HepG2 (cell line): Measurements from ENCODE around the gene DCAF15. TPM values are rescaled to one million over a fixed set of nuclear protein-coding genes. Genes with fewer than 3 reads are reported as not detected.

ENCODE experiments used
- ATAC-seq: fragments of 200-7000 bp; cut with Tn5 transposase; 3 replicates; pipeline ENCODE4 v1.9.1; 2020; ENCODE audit warnings: mild to moderate bottlenecking, moderate library complexity
- BruUV-seq: library from RNA; stranded (reverse); fragments of 400-500 nt; replicated peaks from 2 replicates; lab custom pipeline; 2021; lab: Mats Ljungman, UMichigan
- CTCF ChIA-PET: fragments of 300-600 bp; formaldehyde crosslinking; extraction: SDS; loops from one replicate; lab custom pipeline; 2021; ENCODE audit warnings: low total read pairs, inconsistent platforms, low intra/inter-chr PET ratio; lab: Yijun Ruan, JAX
- POLR2A ChIA-PET: fragments of 350-600 bp; sonication (Branson Sonifier 250); formaldehyde crosslinking; loops from one replicate; lab custom pipeline; 2020; ENCODE audit warnings: antibody characterized with exemption, inconsistent platforms; lab: Yijun Ruan, JAX
- DNase-seq: peaks from one replicate; pipeline ENCODE4 v3.0.0-alpha.2; 2015; ENCODE audit warnings: low spot score
- FAIRE-seq: peaks from 3 replicates; lab custom pipeline; 2011; peaks lifted over from hg19 to GRCh38; lab: Jason Lieb, UNC
- H2AFZ ChIP-seq: one replicate; pipeline ENCODE4 v1.6.1; 2011; ENCODE audit warnings: low read length, inconsistent platforms
- H3K27ac ChIP-seq: fragments of 300-600 bp; 3 replicates; pipeline ENCODE4 v1.8.0; 2011; ENCODE audit warnings: mixed run types, mild to moderate bottlenecking, mixed read lengths, low read length, inconsistent platforms; ENCODE audit not compliant: insufficient read depth; ENCODE audit errors: extremely low read length
- H3K27me3 ChIP-seq, 2 experiments: fragments of 200-600 bp in 1 of 2; 2 replicates in 1 of 2; 3 replicates in 1 of 2; pipeline versions ENCODE4 v1.6.0 to v1.8.0; 2011; ENCODE audit warnings: low read length in 2 of 2, mild to moderate bottlenecking in 2 of 2, moderate library complexity in 2 of 2, inconsistent platforms in 1 of 2; ENCODE audit not compliant: insufficient read depth in 2 of 2, control insufficient read depth in 1 of 2
- H3K36me3 ChIP-seq, 2 experiments: fragments of 200-600 bp in 1 of 2; replicated peaks in 1 of 2; 2 replicates in 1 of 2; 3 replicates in 1 of 2; pipeline versions ENCODE4 v1.5.1 to v1.8.0; 2011; ENCODE audit warnings: low read length in 2 of 2, inconsistent platforms in 1 of 2; ENCODE audit not compliant: insufficient read depth in 2 of 2, control insufficient read depth in 1 of 2
- H3K4me1 ChIP-seq: 2 replicates; pipeline ENCODE4 v1.5.1; 2012; ENCODE audit warnings: low read length, inconsistent platforms; ENCODE audit not compliant: insufficient read depth
- H3K4me2 ChIP-seq: 2 replicates; pipeline ENCODE4 v1.6.0; 2011; ENCODE audit warnings: low read depth, low read length, inconsistent platforms
- H3K4me3 ChIP-seq, 3 experiments: fragments of 200-600 bp in 1 of 3; sonication (generic), shearing (Covaris generic) in 1 of 3; replicated peaks in 1 of 3; 2 replicates each; pipeline ENCODE4 v1.5.1; 2011 to 2016; ENCODE audit warnings: low read length in 3 of 3, inconsistent platforms in 2 of 3, low read depth in 2 of 3, mild to moderate bottlenecking in 2 of 3, control low read depth in 1 of 3, mixed read lengths in 1 of 3; ENCODE audit not compliant: insufficient read depth in 1 of 3
- H3K79me2 ChIP-seq: one replicate; pipeline ENCODE4 v1.6.1; 2011; ENCODE audit warnings: low read length, inconsistent platforms; ENCODE audit not compliant: insufficient read depth
- H3K9ac ChIP-seq: 2 replicates; pipeline ENCODE4 v1.6.0; 2011; ENCODE audit warnings: mild to moderate bottlenecking, low read depth, low read length, inconsistent platforms; ENCODE audit not compliant: insufficient read depth
- H3K9me3 ChIP-seq: 2 replicates; pipeline ENCODE4 v1.5.1; 2012; ENCODE audit warnings: mild to moderate bottlenecking, low read length
- H4K20me1 ChIP-seq: 2 replicates; pipeline ENCODE4 v1.6.0; 2011; ENCODE audit warnings: inconsistent platforms, mild to moderate bottlenecking, low read length, moderate library complexity; ENCODE audit not compliant: insufficient read depth
- FOXM1 ChIP-seq: sonication (generic); formaldehyde crosslinking; IDR thresholded peaks from 2 replicates; pipeline ENCODE4 v1.5.0; 2020; ENCODE audit warnings: missing genetic modification reagents
- HDAC2 ChIP-seq: sonication (generic); formaldehyde crosslinking; IDR thresholded peaks from 2 replicates; pipeline ENCODE4 v1.4.0; 2020; ENCODE audit warnings: missing genetic modification reagents
- ZNF280B ChIP-seq: sonication (generic); formaldehyde crosslinking; IDR thresholded peaks from 2 replicates; pipeline ENCODE4 v1.5.0; 2020; ENCODE audit warnings: missing genetic modification reagents, mild to moderate bottlenecking, borderline replicate concordance
- WGBS: methylation state at CpG from one replicate; pipeline ENCODE4 v1.1.6; 2017; ENCODE audit warnings: low lambda C conversion rate; 5-methylcytosine and 5-hydroxymethylcytosine counted together
- in situ Hi-C: cut with HindIII; loops from 2 replicates; pipeline ENCODE4 v1.10.0; 2017; ENCODE audit warnings: low pct_unique_long_range_greater_than_20kb; ENCODE audit not compliant: extremely low pct_ligation_motif_present
- intact Hi-C: fragments of 100-400 bp; cut with micrococcal nuclease; formaldehyde crosslinking; loops from one replicate; pipeline ENCODE4 v1.10.0; 2022; ENCODE audit not compliant: unreplicated experiment
- polyA plus RNA-seq, 8 experiments: library from polyadenylated mRNA; depleted of rRNA in 3 of 8; stranded (reverse) in 7 of 8; unstranded in 1 of 8; fragments of >200 nt; fragmentation: Illumina TruSeq in 4 of 8; extraction: Trizol in 4 of 8; gene quantifications; 2 replicates each; pipeline versions ENCODE4 v1.2.1 to v1.2.3, GENCODE V29; 2011 to 2016; ENCODE audit warnings: low read depth in 4 of 8, missing spikeins in 1 of 8, mixed read lengths in 1 of 8; ENCODE audit not compliant: insufficient read depth in 1 of 8
- total RNA-seq, 5 experiments: library from RNA; depleted of rRNA; stranded (reverse); fragments of >200 nt; fragmentation: Illumina TruSeq; extraction: Trizol; gene quantifications; 2 replicates each; pipeline ENCODE4 v1.2.3, GENCODE V29; 2016; ENCODE audit warnings: low read depth in 1 of 5

DCAF15 gene
- total and polyA plus RNA-seq, 2 of the 13 experiments (the other 11 are each of a cell fraction or from before 2014, with no cell fraction given): 13.6 to 14.0 TPM

GRCh38 chr19:13935765-13936510 lies 16.4 kb upstream of the DCAF15 start:
- Histone ChIP-seq H3K4me3 (no peak overlapping the region), H3K4me1 (peaks cover 7% of the 10 kb centered on the region), H3K36me3 (no peaks in the 10 kb centered on the region; a peak in 1 of 5 replicates), H4K20me1 (no peaks in the 10 kb centered on the region), H3K27ac (no peak overlapping the region), H3K79me2 (no peaks in the 10 kb centered on the region), H3K27me3 (peaks cover 4 to 20% of the 10 kb centered on the region in 2 experiments; a peak in 3 of 5 replicates), H2AFZ (no peak overlapping the region), H3K4me2 (no peak overlapping the region), H3K9ac (no peak overlapping the region), H3K9me3 (no peaks in the 10 kb centered on the region)
- ChIA-PET POLR2A (no interaction called here), CTCF (no interaction called here)
- intact Hi-C loops (no loop called here), in situ Hi-C loops (no loop called here)
- BruUV-seq: no TSS peak
- no peak for FAIRE-seq
- no peak for DNase-seq
- ATAC-seq: no peak; the same call in 1 of the 3 replicates
- WGBS: 46% methylated on average over 11 of the region's 22 CpGs
- TF ChIP-seq HDAC2: no peak
- TF ChIP-seq ZNF280B (CRISPR knock-in tag): no peak
- TF ChIP-seq FOXM1 (CRISPR knock-in tag): no peak
